Mucosa of rectum (tissue), 2 donors: ENCODE results near the gene MAMSTR.
"Not testable (repeated sequence)": the region's sequence is repeated elsewhere in the genome, so short reads cannot be mapped to it uniquely, and the experiment has no call there.

Experiments used
- H3K27ac ChIP-seq, 2 donors: one replicate each; pipeline ENCODE4 v1.7.0; 2013; ENCODE audit warnings: inconsistent platforms in 2 of 2, low read depth in 2 of 2, low read length in 2 of 2
- H3K27me3 ChIP-seq, 2 donors: one replicate each; pipeline ENCODE4 v1.7.0; 2013; ENCODE audit warnings: low read length in 2 of 2; ENCODE audit not compliant: control insufficient read depth in 2 of 2, insufficient read depth in 2 of 2
- H3K36me3 ChIP-seq, 2 donors: one replicate each; pipeline ENCODE4 v1.7.0; 2013; ENCODE audit warnings: low read length in 2 of 2; ENCODE audit not compliant: control insufficient read depth in 2 of 2, insufficient read depth in 2 of 2
- H3K4me1 ChIP-seq, 2 donors: one replicate each; pipeline ENCODE4 v1.7.0; 2013; ENCODE audit warnings: low read length in 2 of 2, mild to moderate bottlenecking in 1 of 2; ENCODE audit not compliant: control insufficient read depth in 2 of 2, insufficient read depth in 2 of 2
- H3K4me3 ChIP-seq, 2 donors: one replicate each; pipeline ENCODE4 v1.7.0; 2013; ENCODE audit warnings: low read length in 2 of 2
- H3K9ac ChIP-seq, 2 donors: one replicate each; pipeline ENCODE4 v1.7.0; 2013; ENCODE audit warnings: low read length in 2 of 2, low read depth in 1 of 2, mild to moderate bottlenecking in 1 of 2
- H3K9me3 ChIP-seq, 2 donors: one replicate each; pipeline ENCODE4 v1.7.0; 2013; ENCODE audit warnings: low read length in 2 of 2; ENCODE audit not compliant: control insufficient read depth in 2 of 2
- donor health status: healthy.
- donor health status: Normal muscosa, but diverticular disease.

MAMSTR gene

GRCh38 chr19:48686637-48687036 is 32.9 kb downstream of the MAMSTR start:
- not testable (repeated sequence) for H3K9ac ChIP-seq, H3K36me3 ChIP-seq, H3K27ac ChIP-seq, H3K9me3 ChIP-seq, H3K27me3 ChIP-seq, H3K4me1 ChIP-seq, H3K4me3 ChIP-seq

- no peak overlapping the region for H3K9ac ChIP-seq
- H3K27ac ChIP-seq = no peak overlapping the region
- H3K27me3 ChIP-seq = no peaks in the 10 kb centered on the region
- H3K9me3 ChIP-seq = no peaks in the 10 kb centered on the region
- no peaks in the 10 kb centered on the region for H3K36me3 ChIP-seq
- no peak overlapping the region for H3K4me3 ChIP-seq
- peaks cover 3 to 7% of the 10 kb centered on the region in 2 donors for H3K4me1 ChIP-seq
Measured at GRCh38 chr19:48686088-48686487, 33.4 kb downstream of the MAMSTR start.

- Histone ChIP-seq H3K4me1 (peaks cover 3 to 7% of the 10 kb centered on the region in 2 donors), H3K9me3 (no peaks in the 10 kb centered on the region), H3K36me3 (no peaks in the 10 kb centered on the region), H3K9ac (no peak overlapping the region), H3K27me3 (no peaks in the 10 kb centered on the region), H3K4me3 (no peak overlapping the region), H3K27ac (no peak overlapping the region)
Measured at GRCh38 chr19:48685583-48685982, 33.9 kb downstream of the MAMSTR start.

- Histone ChIP-seq H3K27ac (no peak overlapping the region), H3K9me3 (no peaks in the 10 kb centered on the region), H3K4me1 (peaks cover 4 to 10% of the 10 kb centered on the region in 2 donors), H3K36me3 (no peaks in the 10 kb centered on the region), H3K27me3 (no peaks in the 10 kb centered on the region), H3K9ac (no peak overlapping the region), H3K4me3 (peak overlapping the region in 1 of 2 donors; percentile 2)
Measured at GRCh38 chr19:48683349-48683748, 36.2 kb downstream of the MAMSTR start.

GRCh38 chr19:48681127-48681470 is 38.4 kb downstream of the MAMSTR start:
- H3K4me1 ChIP-seq = peaks cover 12 to 27% of the 10 kb centered on the region in 2 donors
- H3K9me3 ChIP-seq = no peaks in the 10 kb centered on the region
- H3K36me3 ChIP-seq = no peaks in the 10 kb centered on the region
- peak overlapping the region; percentile 1 to 24 for H3K27ac ChIP-seq
- no peaks in the 10 kb centered on the region for H3K27me3 ChIP-seq
- H3K4me3 ChIP-seq = no peak overlapping the region
- no peak overlapping the region for H3K9ac ChIP-seq

GRCh38 chr19:48680436-48681126 is 38.9 kb downstream of the MAMSTR start:
- Histone ChIP-seq H3K27ac (peak overlapping the region in 1 of 2 donors; percentile 24), H3K27me3 (no peaks in the 10 kb centered on the region), H3K4me1 (peaks cover 12 to 29% of the 10 kb centered on the region in 2 donors), H3K9ac (no peak overlapping the region), H3K9me3 (no peaks in the 10 kb centered on the region), H3K36me3 (no peaks in the 10 kb centered on the region), H3K4me3 (no peak overlapping the region)

- not testable (repeated sequence) for H3K36me3 ChIP-seq, H3K27me3 ChIP-seq, H3K4me3 ChIP-seq, H3K9me3 ChIP-seq, H3K27ac ChIP-seq, H3K9ac ChIP-seq
- peaks cover 12 to 29% of the 10 kb centered on the region in 2 donors for H3K4me1 ChIP-seq
Measured at GRCh38 chr19:48680006-48680405, 39.5 kb downstream of the MAMSTR start.

- H3K27me3 ChIP-seq = no peaks in the 10 kb centered on the region
- no peaks in the 10 kb centered on the region for H3K9me3 ChIP-seq
- peak overlapping the region; percentile 58 to 70 for H3K27ac ChIP-seq
- no peaks in the 10 kb centered on the region for H3K36me3 ChIP-seq
- H3K9ac ChIP-seq = peak overlapping the region in 1 of 2 donors; percentile 51
- peaks cover 9 to 25% of the 10 kb centered on the region in 2 donors for H3K4me1 ChIP-seq
- H3K4me3 ChIP-seq = no peak overlapping the region
Measured at GRCh38 chr19:48678201-48678600, 41.3 kb downstream of the MAMSTR start.

- H3K9ac ChIP-seq = peak overlapping the region in 1 of 2 donors; percentile 58
Measured at GRCh38 chr19:48676887-48677286, 42.6 kb downstream of the MAMSTR start.

GRCh38 chr19:48676487-48676886 is 43.0 kb downstream of the MAMSTR start:
- Histone ChIP-seq H3K9ac (no peak overlapping the region), H3K27ac (peak overlapping the region; percentile 32 to 70), H3K4me1 (peaks cover 9 to 25% of the 10 kb centered on the region in 2 donors), H3K36me3 (no peaks in the 10 kb centered on the region), H3K27me3 (no peaks in the 10 kb centered on the region), H3K9me3 (no peaks in the 10 kb centered on the region), H3K4me3 (no peak overlapping the region)

More at GRCh38 chr19:48676887-48677286, 42.6 kb downstream of the MAMSTR start:
- H3K27ac ChIP-seq = peak overlapping the region; percentile 32 to 70
- no peaks in the 10 kb centered on the region for H3K9me3 ChIP-seq
- H3K4me1 ChIP-seq = peaks cover 9 to 25% of the 10 kb centered on the region in 2 donors
- no peaks in the 10 kb centered on the region for H3K36me3 ChIP-seq
- H3K27me3 ChIP-seq = no peaks in the 10 kb centered on the region
- H3K4me3 ChIP-seq = no peak overlapping the region
